Superior temporal gyrus (tissue), 1 donor: ENCODE measurements around the gene OR5AK2.
"Not testable (repeated sequence)": the region's sequence is repeated elsewhere in the genome, so short reads cannot be mapped to it uniquely, and the experiment has no call there.

Source experiments
- DNase-seq: peaks from one replicate; pipeline ENCODE4 v3.0.0-alpha.2; 2016; ENCODE audit errors: extremely low spot score

OR5AK2 gene, protein sequence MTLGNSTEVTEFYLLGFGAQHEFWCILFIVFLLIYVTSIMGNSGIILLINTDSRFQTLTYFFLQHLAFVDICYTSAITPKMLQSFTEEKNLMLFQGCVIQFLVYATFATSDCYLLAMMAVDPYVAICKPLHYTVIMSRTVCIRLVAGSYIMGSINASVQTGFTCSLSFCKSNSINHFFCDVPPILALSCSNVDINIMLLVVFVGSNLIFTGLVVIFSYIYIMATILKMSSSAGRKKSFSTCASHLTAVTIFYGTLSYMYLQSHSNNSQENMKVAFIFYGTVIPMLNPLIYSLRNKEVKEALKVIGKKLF

DNA sequence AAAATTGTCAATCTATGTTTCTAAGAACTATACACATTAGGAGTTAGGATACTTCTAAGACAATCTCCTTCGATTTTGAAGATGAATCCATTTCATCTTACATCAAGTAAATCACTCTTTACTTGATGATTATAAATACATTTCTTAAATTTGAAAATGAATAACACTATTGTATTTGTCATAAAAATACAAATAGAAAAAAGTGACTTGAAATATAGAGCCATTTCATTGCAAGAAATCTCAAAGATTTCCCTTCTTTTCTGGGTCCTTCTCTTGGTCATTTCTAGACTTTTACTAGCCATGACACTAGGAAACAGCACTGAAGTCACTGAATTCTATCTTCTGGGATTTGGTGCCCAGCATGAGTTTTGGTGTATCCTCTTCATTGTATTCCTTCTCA is at the start of gene OR5AK2:
TSS of gene OR5AK2 (plus strand) at position 301 of the 400 bp plus-strand sequence. CDS start at position 301, 0 bp downstream.
- DNase-seq, result no peak

DNA sequence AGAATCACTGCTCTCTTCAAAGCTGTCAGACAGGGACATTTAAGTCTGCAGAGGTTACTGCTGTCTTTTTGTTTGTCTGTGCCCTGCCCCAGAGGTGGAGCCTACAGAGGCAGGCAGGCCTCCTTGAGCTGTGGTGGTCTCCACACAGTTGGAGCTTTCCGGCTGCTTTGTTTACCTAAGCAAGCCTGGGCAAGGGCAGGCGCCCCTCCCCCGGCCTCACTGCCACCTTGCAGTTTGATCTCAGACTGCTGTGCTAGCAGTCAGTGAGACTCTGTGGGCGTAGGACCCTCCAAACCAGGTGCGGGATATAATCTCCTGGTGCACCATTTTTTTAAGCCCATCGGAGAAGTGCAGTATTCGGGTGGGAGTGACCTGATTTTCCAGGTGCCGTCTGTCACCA is 43.2 kb upstream of the OR5AK2 start:
- not testable (repeated sequence) for DNase-seq

GRCh38 chr11:56948991-56949515 is 39.7 kb upstream of the OR5AK2 start:
- no peak for DNase-seq

DNA sequence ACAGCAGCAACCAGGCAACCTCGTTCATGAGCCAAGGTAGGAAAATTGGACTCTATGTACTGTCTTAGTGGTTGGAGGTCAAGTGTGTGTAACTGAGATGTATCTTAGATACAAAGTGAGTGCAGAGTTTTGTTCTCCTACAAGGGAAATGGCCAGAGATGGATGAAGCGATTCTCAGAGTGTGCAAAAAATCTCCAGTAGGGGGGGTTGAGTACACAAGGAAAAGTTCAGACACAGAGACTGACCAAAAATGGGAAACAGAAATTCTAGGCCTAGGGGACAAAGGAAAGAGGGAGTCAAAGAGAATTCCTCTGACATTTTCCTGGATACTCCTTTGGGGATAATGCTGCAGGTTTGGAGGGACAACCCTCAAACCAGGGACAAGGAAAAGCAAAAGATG is 38.2 kb upstream of the OR5AK2 start:
- DNase-seq, result no peak

- DNase-seq, result not testable (repeated sequence)
These were observed 34.8 kb upstream of the OR5AK2 start for GRCh38 chr11:56953907-56954306.

DNA sequence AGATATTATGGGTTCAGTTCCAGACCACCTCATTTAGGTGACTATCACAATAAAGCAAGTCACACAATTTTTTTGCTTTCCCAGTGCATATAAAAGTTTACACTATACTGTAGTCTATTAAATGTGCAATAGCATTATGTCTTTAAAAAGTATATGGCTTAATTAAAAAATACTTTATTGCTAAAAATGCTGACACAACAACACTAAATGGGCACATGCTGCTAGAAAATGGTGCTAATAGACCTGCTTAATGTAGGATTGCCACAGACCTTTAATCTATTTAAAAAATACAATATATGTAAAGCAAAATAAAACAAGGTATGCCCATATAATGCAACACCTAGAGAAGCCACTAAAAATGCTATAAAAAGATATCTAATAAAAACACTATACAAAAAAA is 27.1 kb upstream of the OR5AK2 start:
- DNase-seq, result no peak

DNA sequence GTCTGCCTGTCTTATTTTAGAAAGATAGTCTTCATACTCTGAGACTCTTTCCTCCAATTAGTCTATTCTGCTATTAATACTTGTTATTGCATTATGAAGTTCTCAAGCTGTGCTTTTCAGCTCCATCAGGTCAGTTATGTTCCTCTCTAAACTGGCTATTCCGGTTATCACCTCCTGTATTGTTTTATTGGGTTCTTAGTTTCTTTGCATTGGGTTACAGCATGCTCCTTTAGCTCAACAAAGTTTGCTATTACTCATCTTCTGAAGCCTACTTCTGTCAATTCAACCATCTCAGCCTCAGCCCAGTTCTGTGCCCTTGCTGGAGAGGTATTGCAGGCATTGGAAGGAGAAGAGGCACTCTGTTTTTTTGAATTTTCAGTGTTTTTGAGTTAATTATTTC is 21.0 kb upstream of the OR5AK2 start:
- DNase-seq, result no peak

DNA sequence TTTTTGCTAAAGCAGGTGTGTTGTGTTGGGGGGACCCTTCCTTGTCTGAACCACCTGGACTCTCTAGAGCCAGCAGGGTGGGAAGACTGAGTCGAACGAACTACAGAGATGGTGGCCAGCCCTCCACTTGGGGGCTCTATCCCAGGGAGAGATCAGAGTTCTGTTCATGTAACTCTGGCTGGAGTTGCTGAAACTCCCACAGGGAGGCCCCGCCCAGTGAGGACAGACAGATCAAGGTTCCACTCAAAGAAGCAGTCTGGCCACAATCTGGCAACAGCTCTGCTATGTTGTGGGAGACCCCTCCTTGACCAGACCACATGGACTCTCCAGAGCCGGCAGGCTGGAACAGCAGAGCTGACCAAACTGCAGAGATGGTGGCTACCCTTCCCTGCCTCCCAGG is 20.2 kb upstream of the OR5AK2 start:
- no peak for DNase-seq

DNA sequence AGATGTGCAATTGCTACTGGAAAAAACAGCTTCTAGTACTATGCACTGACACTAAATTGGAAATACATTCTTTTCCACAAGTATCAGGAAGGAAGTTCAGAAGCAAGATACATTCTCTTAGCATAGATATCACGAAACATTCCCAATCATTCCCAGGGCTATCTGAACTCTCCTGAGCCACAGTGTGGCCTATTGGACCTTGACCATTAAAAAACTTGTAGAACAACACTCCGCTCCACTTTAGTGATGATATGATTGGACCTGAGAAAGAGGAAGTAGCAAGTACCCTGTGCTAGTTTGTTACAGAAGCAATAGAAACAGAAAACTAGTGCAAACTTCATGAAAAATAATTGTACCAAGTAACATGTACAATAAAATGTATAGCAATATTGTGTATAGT is 11.4 kb upstream of the OR5AK2 start:
- no peak for DNase-seq

GRCh38 chr11:56990702-56991101 is 2.0 kb downstream of the OR5AK2 start:
- no peak for DNase-seq

DNA sequence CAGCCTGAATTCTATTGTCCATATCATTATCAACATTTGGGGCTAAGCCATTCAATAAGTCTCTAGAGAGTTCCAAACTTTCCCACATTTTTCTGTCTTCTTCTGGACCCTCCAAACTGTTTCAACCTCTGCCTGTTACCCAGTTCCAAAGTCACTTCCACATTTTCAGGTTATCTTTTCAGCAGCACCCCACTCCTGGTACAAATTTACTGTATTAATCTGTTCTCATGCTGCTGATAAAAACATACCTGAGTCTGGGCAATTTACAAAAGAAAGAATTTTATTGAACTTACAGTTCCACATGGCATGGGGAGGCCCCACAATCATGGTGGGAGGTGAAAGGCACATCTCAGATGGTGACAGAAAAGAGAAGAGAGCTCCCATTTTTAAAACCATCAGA is 5.8 kb downstream of the OR5AK2 start:
- no peak for DNase-seq

- no peak for DNase-seq
These were observed 13.1 kb downstream of the OR5AK2 start for GRCh38 chr11:57001674-57002401.

DNA sequence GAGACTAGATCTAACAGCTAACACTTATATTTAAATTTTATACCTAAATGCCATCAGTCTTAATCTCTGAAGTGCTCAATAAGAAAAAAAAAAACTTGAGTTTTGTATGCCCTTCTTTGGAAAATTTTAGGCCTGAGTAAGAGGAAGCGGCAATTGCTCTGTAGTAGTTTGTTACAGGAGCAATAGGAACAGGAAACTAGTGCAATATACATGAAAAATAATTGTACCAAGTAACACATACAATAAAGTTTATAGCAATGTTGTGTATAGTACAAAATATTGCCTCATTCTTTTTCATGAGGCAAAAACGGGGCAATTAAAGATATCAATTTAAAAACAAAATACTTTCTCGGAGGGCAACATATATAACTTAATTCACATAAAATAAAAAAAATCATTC is 19.7 kb downstream of the OR5AK2 start:
- no peak for DNase-seq

GRCh38 chr11:57015679-57016078 is 27.0 kb downstream of the OR5AK2 start:
- no peak for DNase-seq

GRCh38 chr11:57031556-57031955 is 42.8 kb downstream of the OR5AK2 start:
- DNase-seq, result no peak
